ENCODE measurements around the gene ARHGAP26.

- no peak for TF ChIP-seq CTCF (IDR thresholded peaks at IDR 0.05)
- no peak for TF ChIP-seq POLR2AphosphoS5 (IDR thresholded peaks at IDR 0.05; ENCODE audit: low read depth, low read length)
- no peak for TF ChIP-seq SIN3A (IDR thresholded peaks at IDR 0.05; ENCODE audit: borderline replicate concordance, insufficient read depth, low read depth, low read length)
These were observed 227.4 kb downstream of the ARHGAP26 start for GRCh38 chr5:142997591-142997990.
